ENCODE results near the gene PRPF38B.

DNA sequence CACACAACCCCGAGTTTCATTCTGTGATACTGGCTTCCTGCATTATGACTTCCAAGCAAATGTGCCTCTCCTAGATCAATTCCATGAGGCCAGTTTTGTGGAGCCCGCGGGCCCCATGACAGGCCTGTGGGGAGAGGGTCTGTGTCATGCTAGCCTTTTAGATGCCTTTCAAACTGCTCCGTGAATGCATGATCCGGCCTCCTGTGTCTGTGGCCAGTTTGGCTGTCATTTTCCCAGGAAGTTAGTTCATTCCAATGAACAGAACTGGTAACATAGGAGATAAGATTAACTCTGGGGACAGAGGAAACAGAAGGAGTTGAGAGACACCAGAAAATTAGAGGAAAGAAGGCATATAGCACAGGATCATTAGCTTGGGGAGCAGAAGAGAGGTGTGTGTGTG lies 23.8 kb downstream of the PRPF38B start:
- TF ChIP-seq, protein P1, sequence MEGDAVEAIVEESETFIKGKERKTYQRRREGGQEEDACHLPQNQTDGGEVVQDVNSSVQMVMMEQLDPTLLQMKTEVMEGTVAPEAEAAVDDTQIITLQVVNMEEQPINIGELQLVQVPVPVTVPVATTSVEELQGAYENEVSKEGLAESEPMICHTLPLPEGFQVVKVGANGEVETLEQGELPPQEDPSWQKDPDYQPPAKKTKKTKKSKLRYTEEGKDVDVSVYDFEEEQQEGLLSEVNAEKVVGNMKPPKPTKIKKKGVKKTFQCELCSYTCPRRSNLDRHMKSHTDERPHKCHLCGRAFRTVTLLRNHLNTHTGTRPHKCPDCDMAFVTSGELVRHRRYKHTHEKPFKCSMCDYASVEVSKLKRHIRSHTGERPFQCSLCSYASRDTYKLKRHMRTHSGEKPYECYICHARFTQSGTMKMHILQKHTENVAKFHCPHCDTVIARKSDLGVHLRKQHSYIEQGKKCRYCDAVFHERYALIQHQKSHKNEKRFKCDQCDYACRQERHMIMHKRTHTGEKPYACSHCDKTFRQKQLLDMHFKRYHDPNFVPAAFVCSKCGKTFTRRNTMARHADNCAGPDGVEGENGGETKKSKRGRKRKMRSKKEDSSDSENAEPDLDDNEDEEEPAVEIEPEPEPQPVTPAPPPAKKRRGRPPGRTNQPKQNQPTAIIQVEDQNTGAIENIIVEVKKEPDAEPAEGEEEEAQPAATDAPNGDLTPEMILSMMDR (IDR thresholded peaks at IDR 0.05 in 8 of 11, conservative IDR thresholded peaks at IDR 0.05 in 3 of 11) = no peak
- no peak for TF ChIP-seq POLR2A (IDR thresholded peaks at IDR 0.05)
